ENCODE data around the gene CD69.

Gene CD69

DNA sequence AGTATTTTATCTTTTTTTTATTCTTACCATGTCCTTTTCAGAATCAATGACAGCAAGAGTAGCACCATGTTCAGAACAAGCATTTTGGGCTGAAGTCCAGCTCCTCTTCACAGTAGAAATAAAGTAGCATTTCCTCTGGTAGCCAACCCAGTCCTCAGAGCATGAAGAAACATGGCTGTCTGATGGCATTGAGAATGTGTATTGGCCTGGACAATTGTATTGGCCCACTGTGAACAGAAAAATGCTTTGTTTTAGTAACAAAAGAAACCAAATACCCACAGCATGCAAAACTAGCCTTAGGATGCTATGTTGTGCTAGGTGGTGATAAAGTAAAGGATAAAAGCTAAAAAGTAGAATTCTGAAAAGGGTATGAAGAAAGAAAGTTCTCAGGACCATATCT, 5.7 kb downstream of the CD69 start:
- DNase-seq (ENCODE audit: insufficient read length, low spot score) (no peak), FAIRE-seq (no peak)
- TF ChIP-seq, protein P1, sequence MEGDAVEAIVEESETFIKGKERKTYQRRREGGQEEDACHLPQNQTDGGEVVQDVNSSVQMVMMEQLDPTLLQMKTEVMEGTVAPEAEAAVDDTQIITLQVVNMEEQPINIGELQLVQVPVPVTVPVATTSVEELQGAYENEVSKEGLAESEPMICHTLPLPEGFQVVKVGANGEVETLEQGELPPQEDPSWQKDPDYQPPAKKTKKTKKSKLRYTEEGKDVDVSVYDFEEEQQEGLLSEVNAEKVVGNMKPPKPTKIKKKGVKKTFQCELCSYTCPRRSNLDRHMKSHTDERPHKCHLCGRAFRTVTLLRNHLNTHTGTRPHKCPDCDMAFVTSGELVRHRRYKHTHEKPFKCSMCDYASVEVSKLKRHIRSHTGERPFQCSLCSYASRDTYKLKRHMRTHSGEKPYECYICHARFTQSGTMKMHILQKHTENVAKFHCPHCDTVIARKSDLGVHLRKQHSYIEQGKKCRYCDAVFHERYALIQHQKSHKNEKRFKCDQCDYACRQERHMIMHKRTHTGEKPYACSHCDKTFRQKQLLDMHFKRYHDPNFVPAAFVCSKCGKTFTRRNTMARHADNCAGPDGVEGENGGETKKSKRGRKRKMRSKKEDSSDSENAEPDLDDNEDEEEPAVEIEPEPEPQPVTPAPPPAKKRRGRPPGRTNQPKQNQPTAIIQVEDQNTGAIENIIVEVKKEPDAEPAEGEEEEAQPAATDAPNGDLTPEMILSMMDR (IDR thresholded peaks at IDR 0.05; ENCODE audit: insufficient read depth, missing control alignments) = no peak

DNA sequence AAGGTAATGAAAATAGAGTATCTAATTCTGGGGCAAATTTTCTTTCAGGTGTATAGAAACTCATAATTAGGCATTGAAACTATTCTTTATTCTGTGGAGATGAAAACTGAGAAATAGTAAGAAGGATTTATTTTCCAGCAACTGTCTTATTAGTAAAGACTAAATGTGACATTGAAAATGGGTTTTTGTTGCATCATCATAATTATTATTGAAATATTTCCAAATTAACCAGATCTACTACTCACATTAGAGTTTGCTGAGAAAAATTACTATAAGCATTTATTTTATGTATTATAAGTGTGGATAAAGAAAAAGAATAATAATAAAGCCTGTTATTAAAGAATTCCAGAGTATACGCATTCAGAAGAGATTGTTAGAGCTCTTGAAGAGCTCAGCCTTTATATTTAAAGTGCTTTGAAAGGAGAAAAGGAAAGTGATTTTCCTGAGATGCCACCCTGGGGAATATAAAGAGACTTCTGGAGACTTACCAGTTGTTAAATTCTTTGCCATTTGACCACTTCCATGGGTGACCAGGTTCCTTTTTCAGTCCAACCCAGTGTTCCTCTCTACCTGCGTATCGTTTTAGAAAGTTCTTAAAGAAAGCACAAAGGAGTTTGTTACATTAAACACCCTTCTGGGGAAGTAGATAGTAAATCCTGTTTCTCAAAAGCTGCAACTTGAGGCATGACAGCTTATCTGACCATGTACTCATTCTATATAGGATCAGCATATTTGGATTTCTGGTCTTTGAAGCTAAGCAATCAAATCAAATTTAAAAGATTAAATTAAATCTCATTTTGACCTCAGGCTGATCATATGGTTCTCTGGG, 6.4 kb downstream of the CD69 start:
- TF ChIP-seq, protein P1 (IDR thresholded peaks at IDR 0.05; ENCODE audit: insufficient read depth, missing control alignments) = no peak
- no peak for FAIRE-seq
- DNase-seq (ENCODE audit: insufficient read length, low spot score) = no peak

- TF ChIP-seq, protein P1 (IDR thresholded peaks at IDR 0.05; ENCODE audit: insufficient read depth, missing control alignments) = no peak
Observed at GRCh38 chr12:9753498-9753897, 7.2 kb downstream of the CD69 start.

DNA sequence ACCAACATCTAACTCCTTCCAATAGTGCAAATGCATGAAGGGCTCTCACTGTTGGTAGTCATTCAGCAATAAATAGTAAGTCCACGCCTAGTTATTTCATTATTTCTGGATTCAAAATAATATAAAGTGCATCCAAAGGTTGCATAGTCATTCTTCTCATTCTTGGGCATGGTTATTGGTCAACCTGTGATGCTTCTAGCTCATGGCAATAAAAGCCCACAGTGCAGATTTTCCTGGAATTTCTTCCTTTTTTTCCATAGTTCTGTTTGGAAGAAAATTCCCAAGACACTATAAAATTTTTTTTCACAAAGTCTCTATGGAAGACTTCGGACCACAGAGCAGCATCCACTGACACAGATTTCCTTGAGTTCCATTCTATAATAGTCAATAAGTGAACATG, 7.6 kb downstream of the CD69 start:
- TF ChIP-seq, protein P1 (IDR thresholded peaks at IDR 0.05; ENCODE audit: insufficient read depth, missing control alignments) = no peak
- DNase-seq (ENCODE audit: insufficient read length, low spot score) = no peak
- no peak for FAIRE-seq

More at GRCh38 chr12:9753498-9753897, 7.2 kb downstream of the CD69 start:
- FAIRE-seq (no peak), DNase-seq (ENCODE audit: insufficient read length, low spot score) (no peak)

GRCh38 chr12:9752145-9752933, 8.4 kb downstream of the CD69 start:
- no peak for FAIRE-seq
- TF ChIP-seq, protein P1 (IDR thresholded peaks at IDR 0.05; ENCODE audit: insufficient read depth, missing control alignments) = no peak
- no peak for DNase-seq (ENCODE audit: insufficient read length, low spot score)

- no peak for DNase-seq (ENCODE audit: insufficient read length, low spot score)
- FAIRE-seq = no peak
- TF ChIP-seq, protein P1 (IDR thresholded peaks at IDR 0.05; ENCODE audit: insufficient read depth, missing control alignments) = no peak
Observed at GRCh38 chr12:9751204-9752144, 9.2 kb downstream of the CD69 start.
